C4-2B (cell line): Measurements from ENCODE around the gene MT1F.
"Not testable (repeated sequence)": the region's sequence is repeated elsewhere in the genome, so short reads cannot be mapped to it uniquely, and the experiment has no call there.

Source experiments
- H3K27ac ChIP-seq: fragments of 450-650 bp; 2 replicates; pipeline ENCODE4 v1.5.1; 2017
- CTCF ChIP-seq: fragments of 450-650 bp; conservative IDR thresholded peaks from 2 replicates; pipeline ENCODE4 v1.5.1; 2017; ENCODE audit warnings: mild to moderate bottlenecking
- ZFX ChIP-seq: fragments of 450-650 bp; IDR thresholded peaks from 2 replicates; pipeline ENCODE4 v1.6.1; 2017

Gene MT1F

GRCh38 chr16:56620339-56620897 is 37.3 kb upstream of the MT1F start:
- H3K27ac ChIP-seq: no peak overlapping the region
- TF ChIP-seq CTCF (no peak), ZFX (no peak)

- not testable (repeated sequence) for H3K27ac ChIP-seq
Observed at GRCh38 chr16:56621665-56622445, 35.9 kb upstream of the MT1F start.

GRCh38 chr16:56623184-56623583 is 34.6 kb upstream of the MT1F start:
- H3K27ac ChIP-seq: not testable (repeated sequence)

GRCh38 chr16:56623637-56624036 is 34.1 kb upstream of the MT1F start:
- TF ChIP-seq CTCF (no peak), ZFX (no peak)
- no peak overlapping the region for H3K27ac ChIP-seq

- TF ChIP-seq ZFX: no peak
- TF ChIP-seq CTCF: no peak
- no peak within 1 kb of the TSS for H3K27ac ChIP-seq
Observed at GRCh38 chr16:56625140-56625942, 32.4 kb upstream of the MT1F start, which contains the start of gene MT1E. MT1E (plus strand) TSS chr16:56625781; CDS start chr16:56625852, 71 bp downstream.

GRCh38 chr16:56625943-56626654 is 31.7 kb upstream of the MT1F start:
- TF ChIP-seq CTCF (no peak), ZFX (no peak)
- no peak overlapping the region for H3K27ac ChIP-seq

- no peak overlapping the region for H3K27ac ChIP-seq
- TF ChIP-seq CTCF (no peak), ZFX (no peak)
Observed at GRCh38 chr16:56626685-56627084, 31.1 kb upstream of the MT1F start.
